Measurements from ENCODE around the gene SEPHS2.

Gene SEPHS2

DNA sequence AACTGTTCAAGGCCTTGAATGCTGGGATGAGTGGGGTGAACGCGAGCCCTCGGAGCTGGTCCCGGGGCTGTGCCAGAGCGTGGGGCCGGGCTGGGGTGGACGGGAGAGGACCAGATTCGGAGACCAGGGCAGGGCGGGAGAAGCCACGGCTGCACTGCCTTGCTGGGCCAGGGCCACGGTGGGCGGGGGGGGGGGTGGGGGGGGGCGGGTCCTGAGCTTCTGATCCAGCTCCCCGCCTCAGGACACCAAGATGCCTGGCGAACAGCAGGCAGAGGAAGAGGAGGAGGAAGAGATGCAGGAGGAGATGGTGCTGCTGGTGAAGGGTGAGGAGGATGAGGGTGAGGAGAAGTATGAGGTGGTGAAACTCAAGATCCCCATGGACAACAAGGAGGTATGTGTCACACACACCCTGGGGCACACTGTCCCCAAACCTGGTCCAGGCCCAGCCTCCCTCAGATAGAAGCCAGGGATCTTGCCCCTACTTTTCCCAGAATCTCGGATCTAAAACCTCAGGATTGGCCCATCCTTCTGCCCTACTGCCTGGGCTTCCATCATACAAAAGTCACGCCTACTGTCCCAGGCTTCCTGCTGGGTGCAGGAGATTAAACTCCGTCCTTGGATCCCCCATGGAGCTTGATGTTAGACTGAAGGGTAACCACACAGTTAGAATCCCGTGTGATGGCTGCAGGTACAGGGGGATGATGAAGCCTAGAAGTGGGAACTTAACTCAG is 37.7 kb downstream of the SEPHS2 start:
- peaks cover 1% of the 10 kb centered on the region; the same call in 1 of the 2 replicates for H3K36me3 ChIP-seq (ENCODE audit: insufficient read depth, low read length)
- no peaks in the 10 kb centered on the region for H3K9me2 ChIP-seq (replicated peaks; ENCODE audit: low read depth, low read length)
- peaks cover 41% of the 10 kb centered on the region for H3K4me1 ChIP-seq (ENCODE audit: insufficient read depth, low read length, poor library complexity, severe bottlenecking)
- H4K20me1 ChIP-seq (ENCODE audit: insufficient read depth, low read length, poor library complexity, severe bottlenecking): peaks cover 16% of the 10 kb centered on the region
- peaks cover 35% of the 10 kb centered on the region for H3K79me2 ChIP-seq (ENCODE audit: insufficient read depth, low read length)
- H3K9me3 ChIP-seq (ENCODE audit: insufficient read depth, low read depth, low read length): no peaks in the 10 kb centered on the region
- H3K4me2 ChIP-seq (ENCODE audit: low read depth, low read length, poor library complexity, severe bottlenecking): peak overlapping the region; percentile 98
- TF ChIP-seq, protein P1, sequence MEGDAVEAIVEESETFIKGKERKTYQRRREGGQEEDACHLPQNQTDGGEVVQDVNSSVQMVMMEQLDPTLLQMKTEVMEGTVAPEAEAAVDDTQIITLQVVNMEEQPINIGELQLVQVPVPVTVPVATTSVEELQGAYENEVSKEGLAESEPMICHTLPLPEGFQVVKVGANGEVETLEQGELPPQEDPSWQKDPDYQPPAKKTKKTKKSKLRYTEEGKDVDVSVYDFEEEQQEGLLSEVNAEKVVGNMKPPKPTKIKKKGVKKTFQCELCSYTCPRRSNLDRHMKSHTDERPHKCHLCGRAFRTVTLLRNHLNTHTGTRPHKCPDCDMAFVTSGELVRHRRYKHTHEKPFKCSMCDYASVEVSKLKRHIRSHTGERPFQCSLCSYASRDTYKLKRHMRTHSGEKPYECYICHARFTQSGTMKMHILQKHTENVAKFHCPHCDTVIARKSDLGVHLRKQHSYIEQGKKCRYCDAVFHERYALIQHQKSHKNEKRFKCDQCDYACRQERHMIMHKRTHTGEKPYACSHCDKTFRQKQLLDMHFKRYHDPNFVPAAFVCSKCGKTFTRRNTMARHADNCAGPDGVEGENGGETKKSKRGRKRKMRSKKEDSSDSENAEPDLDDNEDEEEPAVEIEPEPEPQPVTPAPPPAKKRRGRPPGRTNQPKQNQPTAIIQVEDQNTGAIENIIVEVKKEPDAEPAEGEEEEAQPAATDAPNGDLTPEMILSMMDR (conservative IDR thresholded peaks at IDR 0.05; ENCODE audit: low read length): no peak
- TF ChIP-seq EZH2phosphoT487 (IDR thresholded peaks at IDR 0.05; ENCODE audit: borderline replicate concordance): no peak
- peaks cover 6% of the 10 kb centered on the region; the same call in 1 of the 2 replicates for H3F3A ChIP-seq (ENCODE audit: low read depth)
- H2AFZ ChIP-seq (ENCODE audit: low read length): peak overlapping the region; percentile 89
- H3K9ac ChIP-seq (ENCODE audit: low read depth, low read length, poor library complexity, severe bottlenecking): peak overlapping the region; percentile 73
- peak overlapping the region; percentile 84 for H3K4me3 ChIP-seq (ENCODE audit: low read length, poor library complexity, severe bottlenecking)
- no peaks in the 10 kb centered on the region for H3K27me3 ChIP-seq (ENCODE audit: insufficient read depth, low read length, poor library complexity, severe bottlenecking)

DNA sequence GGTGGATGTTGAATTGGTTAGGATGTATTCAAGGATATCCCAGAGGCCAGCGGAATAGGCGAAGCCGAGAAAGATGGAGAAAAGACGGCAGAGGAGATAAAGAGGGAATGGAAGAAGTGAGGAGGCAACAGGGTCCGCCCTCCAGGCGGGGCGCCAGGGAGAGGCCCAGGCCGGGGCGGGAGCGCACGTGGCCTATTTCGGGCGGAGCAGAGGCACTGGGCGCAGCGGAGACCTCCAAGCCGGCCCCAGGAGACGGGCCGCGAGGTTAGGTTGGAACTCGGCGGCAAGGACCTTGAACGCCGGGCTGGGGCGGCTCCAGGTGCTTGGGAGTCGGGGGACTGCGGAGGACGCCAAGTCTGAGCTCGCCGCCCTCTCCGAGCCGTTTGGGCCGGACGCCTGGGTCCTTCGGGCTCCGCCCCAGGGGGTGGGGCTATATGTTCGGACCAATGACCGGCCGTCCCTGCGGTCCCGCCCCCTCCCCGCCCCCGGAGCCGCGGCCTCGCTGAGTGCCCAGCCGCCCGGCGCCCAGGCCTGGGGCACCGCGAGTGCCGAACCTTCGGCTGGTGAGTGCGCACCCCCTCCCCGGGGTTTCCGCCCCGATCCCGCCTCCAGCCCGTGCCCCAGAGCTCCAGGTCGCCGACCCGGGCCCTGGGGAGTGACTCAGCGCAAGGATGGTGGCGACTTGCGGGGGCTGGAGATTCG is 38.4 kb downstream of the SEPHS2 start, which contains the start of gene ZNF771:
ZNF771 (plus strand) TSS at position 505 of the 702 bp plus-strand sequence. CDS start 448 bp downstream, outside the sequence.
- Histone ChIP-seq H3K9ac (ENCODE audit: low read depth, low read length, poor library complexity, severe bottlenecking) (peak within 1 kb of the TSS; percentile 73), H3K36me3 (ENCODE audit: insufficient read depth, low read length) (no peaks in the 10 kb centered on the region; the same call in 1 of the 2 replicates), H3K4me3 (ENCODE audit: low read length, poor library complexity, severe bottlenecking) (peak within 1 kb of the TSS; percentile 84), H3F3A (ENCODE audit: low read depth) (peaks cover 9% of the 10 kb centered on the region; the same call in 1 of the 2 replicates), H3K79me2 (ENCODE audit: insufficient read depth, low read length) (peaks cover 28% of the 10 kb centered on the region), H3K9me2 (replicated peaks; ENCODE audit: low read depth, low read length) (no peaks in the 10 kb centered on the region), H4K20me1 (ENCODE audit: insufficient read depth, low read length, poor library complexity, severe bottlenecking) (peaks cover 9% of the 10 kb centered on the region), H3K27me3 (ENCODE audit: insufficient read depth, low read length, poor library complexity, severe bottlenecking) (no peaks in the 10 kb centered on the region), H2AFZ (ENCODE audit: low read length) (peak within 1 kb of the TSS; percentile 89), H3K4me1 (ENCODE audit: insufficient read depth, low read length, poor library complexity, severe bottlenecking) (peaks cover 34% of the 10 kb centered on the region), H3K9me3 (ENCODE audit: insufficient read depth, low read depth, low read length) (no peaks in the 10 kb centered on the region), H3K4me2 (ENCODE audit: low read depth, low read length, poor library complexity, severe bottlenecking) (peak within 1 kb of the TSS; percentile 98)
- TF ChIP-seq EZH2phosphoT487 (IDR thresholded peaks at IDR 0.05; ENCODE audit: borderline replicate concordance): no peak
- TF ChIP-seq, protein P1 (conservative IDR thresholded peaks at IDR 0.05; ENCODE audit: low read length): peak; percentile 21; the same call in 1 of the 2 replicates

DNA sequence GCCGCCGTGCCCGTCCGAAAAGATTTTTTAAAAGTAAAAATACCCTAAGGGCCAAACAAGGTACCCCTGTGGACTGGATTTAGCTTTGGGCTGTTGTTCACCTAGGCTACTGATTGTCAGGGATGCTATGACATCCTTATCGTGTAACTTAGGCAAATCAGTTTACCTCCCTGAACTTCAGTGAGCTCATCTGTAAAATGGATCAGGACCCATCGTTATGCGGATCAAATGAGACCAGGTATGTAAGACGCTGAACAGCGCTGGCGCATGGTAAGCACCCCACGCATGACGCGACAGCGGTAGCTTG is 38.9 kb downstream of the SEPHS2 start:
- H4K20me1 ChIP-seq (ENCODE audit: insufficient read depth, low read length, poor library complexity, severe bottlenecking): peaks cover 7% of the 10 kb centered on the region
- peak overlapping the region; percentile 73 for H3K9ac ChIP-seq (ENCODE audit: low read depth, low read length, poor library complexity, severe bottlenecking)
- H3K4me2 ChIP-seq (ENCODE audit: low read depth, low read length, poor library complexity, severe bottlenecking): peak overlapping the region; percentile 98
- peaks cover 29% of the 10 kb centered on the region for H3K4me1 ChIP-seq (ENCODE audit: insufficient read depth, low read length, poor library complexity, severe bottlenecking)
- H3K4me3 ChIP-seq (ENCODE audit: low read length, poor library complexity, severe bottlenecking): peak overlapping the region; percentile 84
- peaks cover 12% of the 10 kb centered on the region for H3F3A ChIP-seq (ENCODE audit: low read depth)
- peak overlapping the region; percentile 89 for H2AFZ ChIP-seq (ENCODE audit: low read length)
- H3K79me2 ChIP-seq (ENCODE audit: insufficient read depth, low read length): peaks cover 23% of the 10 kb centered on the region
- H3K27me3 ChIP-seq (ENCODE audit: insufficient read depth, low read length, poor library complexity, severe bottlenecking): no peaks in the 10 kb centered on the region
- H3K9me3 ChIP-seq (ENCODE audit: insufficient read depth, low read depth, low read length): no peaks in the 10 kb centered on the region
- no peaks in the 10 kb centered on the region; the same call in 1 of the 2 replicates for H3K36me3 ChIP-seq (ENCODE audit: insufficient read depth, low read length)
- no peaks in the 10 kb centered on the region for H3K9me2 ChIP-seq (replicated peaks; ENCODE audit: low read depth, low read length)
- no peak for TF ChIP-seq EZH2phosphoT487 (IDR thresholded peaks at IDR 0.05; ENCODE audit: borderline replicate concordance)
- TF ChIP-seq, protein P1 (conservative IDR thresholded peaks at IDR 0.05; ENCODE audit: low read length): no peak

Measured in Loucy (cell line).